ENCODE results near the gene IPCEF1. TPM values are rescaled to one million over a fixed set of nuclear protein-coding genes. Genes with fewer than 3 reads are reported as not detected.

IPCEF1 gene
- total and polyA plus RNA-seq, 2 of the 4 experiments (the other 2 are of a cell fraction) = under 0.01 to 0.03 TPM

DNA sequence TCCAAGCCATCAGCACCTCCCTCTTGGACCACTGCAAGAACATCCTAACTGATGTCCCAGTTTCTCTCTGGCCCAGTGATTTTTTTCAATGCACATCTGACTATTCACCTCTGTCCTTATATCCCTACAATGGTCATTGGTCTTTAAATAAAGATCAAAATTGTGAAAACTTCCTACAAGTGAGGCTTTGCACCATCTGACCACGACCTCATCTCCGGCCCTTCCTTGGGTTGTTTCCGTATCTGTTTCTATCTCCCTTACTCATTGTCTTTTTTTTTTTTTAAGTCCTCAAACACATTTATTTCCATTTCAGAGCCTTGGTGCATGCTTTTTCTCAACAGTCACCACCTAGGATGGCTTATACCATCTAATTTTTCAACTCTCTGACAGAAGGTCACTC lies 88.1 kb downstream of the IPCEF1 start:
- ATAC-seq (ENCODE audit: low read depth) (no peak), DNase-seq (no peak)
- Histone ChIP-seq H2BK5ac (ENCODE audit: low read depth, low read length, poor library complexity, severe bottlenecking) (no peak overlapping the region), H3K9me3 (ENCODE audit: control insufficient read depth, insufficient read depth, low read length) (no peaks in the 10 kb centered on the region), H4K5ac (ENCODE audit: low read depth, low read length) (no peak overlapping the region), H3K18ac (ENCODE audit: low read depth, low read length) (no peak overlapping the region), H4K20me1 (ENCODE audit: insufficient read depth, low read length) (no peaks in the 10 kb centered on the region), H3K9me1 (ENCODE audit: insufficient read depth, low read length) (no peaks in the 10 kb centered on the region), H4K8ac (ENCODE audit: low read depth in 2 of 2, low read length in 2 of 2) (no peak overlapping the region), H3K56ac (ENCODE audit: extremely low read depth, insufficient read depth, low read length) (no peak overlapping the region), H2AK5ac (ENCODE audit: low read depth, low read length) (no peak overlapping the region), H3K23ac (ENCODE audit: low read depth, low read length) (no peak overlapping the region), H3K27me3 (ENCODE audit: control insufficient read depth, insufficient read depth, low read length) (no peaks in the 10 kb centered on the region), H3K4me2 (ENCODE audit: low read depth, low read length) (no peak overlapping the region), H3K27ac (ENCODE audit: insufficient read depth, low read length) (no peak overlapping the region), H3K36me3 (ENCODE audit: control insufficient read depth, insufficient read depth, low read length) (no peaks in the 10 kb centered on the region), H3K79me1 (ENCODE audit: low read depth in 1 of 2, low read length in 2 of 2) (no peaks in the 10 kb centered on the region), H2AFZ (replicated peaks; ENCODE audit: low read length, poor library complexity) (no peak overlapping the region), H4K91ac (ENCODE audit: insufficient read depth, low read depth, low read length) (no peak overlapping the region), H2BK15ac (ENCODE audit: low read depth, low read length) (no peak overlapping the region), H3K9ac (ENCODE audit: low read depth, low read length) (no peak overlapping the region), H3K14ac (replicated peaks; ENCODE audit: low read depth, low read length) (no peak overlapping the region), H2BK120ac (ENCODE audit: low read depth, low read length) (no peak overlapping the region), H2AK9ac (replicated peaks; ENCODE audit: low read depth, low read length, poor library complexity) (no peak overlapping the region), H3K4ac (ENCODE audit: low read depth, low read length) (no peak overlapping the region), H3K4me3 (ENCODE audit: insufficient read depth, low read depth, low read length) (no peak overlapping the region), H2BK20ac (ENCODE audit: low read depth, low read length) (no peak overlapping the region), H3K4me1 (ENCODE audit: control insufficient read depth, insufficient read depth, low read length) (no peaks in the 10 kb centered on the region)
- no TSS peak for BruUV-seq (replicated peaks)
- TF ChIP-seq RFX5 (IDR thresholded peaks at IDR 0.05; ENCODE audit: low read depth, low read length) (no peak), NFE2L2 (IDR thresholded peaks at IDR 0.05; ENCODE audit: low read depth, low read length) (no peak), CEBPB (IDR thresholded peaks at IDR 0.05; ENCODE audit: low read depth, low read length) (no peak), MAZ (IDR thresholded peaks at IDR 0.05; ENCODE audit: borderline replicate concordance, low read depth, low read length) (no peak), MXI1 (IDR thresholded peaks at IDR 0.05; ENCODE audit: borderline replicate concordance, low read depth, low read length) (no peak), USF2 (IDR thresholded peaks at IDR 0.05; ENCODE audit: low read depth, low read length) (no peak), MAFK (IDR thresholded peaks at IDR 0.05; ENCODE audit: low read depth, low read length) (no peak)
- TF ChIP-seq, protein P1, sequence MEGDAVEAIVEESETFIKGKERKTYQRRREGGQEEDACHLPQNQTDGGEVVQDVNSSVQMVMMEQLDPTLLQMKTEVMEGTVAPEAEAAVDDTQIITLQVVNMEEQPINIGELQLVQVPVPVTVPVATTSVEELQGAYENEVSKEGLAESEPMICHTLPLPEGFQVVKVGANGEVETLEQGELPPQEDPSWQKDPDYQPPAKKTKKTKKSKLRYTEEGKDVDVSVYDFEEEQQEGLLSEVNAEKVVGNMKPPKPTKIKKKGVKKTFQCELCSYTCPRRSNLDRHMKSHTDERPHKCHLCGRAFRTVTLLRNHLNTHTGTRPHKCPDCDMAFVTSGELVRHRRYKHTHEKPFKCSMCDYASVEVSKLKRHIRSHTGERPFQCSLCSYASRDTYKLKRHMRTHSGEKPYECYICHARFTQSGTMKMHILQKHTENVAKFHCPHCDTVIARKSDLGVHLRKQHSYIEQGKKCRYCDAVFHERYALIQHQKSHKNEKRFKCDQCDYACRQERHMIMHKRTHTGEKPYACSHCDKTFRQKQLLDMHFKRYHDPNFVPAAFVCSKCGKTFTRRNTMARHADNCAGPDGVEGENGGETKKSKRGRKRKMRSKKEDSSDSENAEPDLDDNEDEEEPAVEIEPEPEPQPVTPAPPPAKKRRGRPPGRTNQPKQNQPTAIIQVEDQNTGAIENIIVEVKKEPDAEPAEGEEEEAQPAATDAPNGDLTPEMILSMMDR (conservative IDR thresholded peaks at IDR 0.05; ENCODE audit: low read depth, low read length) = no peak
- ChIA-PET CTCF (no interaction called here), POLR2A (ENCODE audit: unreplicated experiment) (no interaction called here)
- in situ Hi-C loops (cut with MboI; ENCODE audit: low sequenced_read_pairs) = no loop called here
- WGBS, 2 experiments (ENCODE audit: extremely low coverage in 2 of 2, insufficient read length in 1 of 2) = 94% methylated on average over 3 of the region's 3 CpGs; no CpG with 5 or more reads in 1 of the 2 experiments
- dilution Hi-C loops (cut with HindIII; ENCODE audit: low sequenced_read_pairs, unreplicated experiment) = no loop called here
- intact Hi-C loops (cut with micrococcal nuclease) = no loop called here
